Trophoblast cell (in vitro differentiated cells and primary cell): Measurements from ENCODE around the gene ACOT7.

ENCODE experiments used
- DNase-seq, 2 donors: peaks; one replicate each; pipeline ENCODE4 v3.0.0-alpha.2; 2016
- H2AFZ ChIP-seq: 2 replicates; pipeline ENCODE4 v1.6.1; 2013; ENCODE audit warnings: low read length, moderate library complexity, mild to moderate bottlenecking; ENCODE audit not compliant: insufficient read depth, poor library complexity
- H2AK5ac ChIP-seq: 2 replicates; pipeline ENCODE4 v1.6.1; 2013; ENCODE audit warnings: mild to moderate bottlenecking, low read length
- H2BK120ac ChIP-seq: 2 replicates; pipeline ENCODE4 v1.6.1; 2013; ENCODE audit warnings: low read length, mild to moderate bottlenecking, moderate library complexity; ENCODE audit not compliant: insufficient read depth, poor library complexity
- H2BK12ac ChIP-seq: 2 replicates; pipeline ENCODE4 v1.6.1; 2013; ENCODE audit warnings: mild to moderate bottlenecking, low read length, moderate library complexity
- H2BK5ac ChIP-seq: 2 replicates; pipeline ENCODE4 v1.6.1; 2013; ENCODE audit warnings: low read length, low read depth, moderate library complexity, mild to moderate bottlenecking; ENCODE audit not compliant: poor library complexity
- H3K14ac ChIP-seq: 2 replicates; pipeline ENCODE4 v1.6.1; 2013; ENCODE audit warnings: mild to moderate bottlenecking, low read length
- H3K18ac ChIP-seq: 2 replicates; pipeline ENCODE4 v1.6.1; 2013; ENCODE audit warnings: mild to moderate bottlenecking, low read length
- H3K23ac ChIP-seq: 2 replicates; pipeline ENCODE4 v1.6.1; 2013; ENCODE audit warnings: low read length
- H3K27ac ChIP-seq: 2 replicates; pipeline ENCODE4 v1.5.1; 2013; ENCODE audit warnings: low read depth, mild to moderate bottlenecking, inconsistent platforms, low read length, moderate library complexity
- H3K27me3 ChIP-seq: 2 replicates; pipeline ENCODE4 v1.6.1; 2013; ENCODE audit warnings: inconsistent platforms, mild to moderate bottlenecking, low read length, moderate library complexity; ENCODE audit not compliant: insufficient read depth
- H3K36me3 ChIP-seq, 2 experiments: 1 replicate in 1 of 2; 2 replicates in 1 of 2; pipeline ENCODE4 v1.6.1; 2013; ENCODE audit warnings: low read length in 2 of 2, mild to moderate bottlenecking in 2 of 2, moderate library complexity in 1 of 2; ENCODE audit not compliant: insufficient read depth in 2 of 2, control insufficient read depth in 1 of 2
- H3K4ac ChIP-seq: 2 replicates; pipeline ENCODE4 v1.6.1; 2013; ENCODE audit warnings: low read depth, mild to moderate bottlenecking, low read length, moderate library complexity
- H3K4me1 ChIP-seq, 2 experiments: 1 replicate in 1 of 2; 2 replicates in 1 of 2; pipeline ENCODE4 v1.6.1; 2013; ENCODE audit warnings: low read length in 2 of 2, mild to moderate bottlenecking in 2 of 2, moderate library complexity in 1 of 2; ENCODE audit not compliant: insufficient read depth in 2 of 2, control insufficient read depth in 1 of 2
- H3K4me2 ChIP-seq: 2 replicates; pipeline ENCODE4 v1.6.1; 2013; ENCODE audit warnings: inconsistent platforms, mild to moderate bottlenecking, low read length, moderate library complexity
- H3K4me3 ChIP-seq: 2 replicates; pipeline ENCODE4 v1.5.1; 2013; ENCODE audit warnings: mild to moderate bottlenecking, low read depth, low read length, inconsistent platforms
- H3K79me1 ChIP-seq: one replicate; pipeline ENCODE4 v1.6.1; 2013; ENCODE audit warnings: low read length
- H3K79me2 ChIP-seq: 2 replicates; pipeline ENCODE4 v1.6.1; 2013; ENCODE audit warnings: low read length, mild to moderate bottlenecking; ENCODE audit not compliant: control insufficient read depth, insufficient read depth, poor library complexity
- H3K9ac ChIP-seq: 2 replicates; pipeline ENCODE4 v1.6.1; 2013; ENCODE audit warnings: mild to moderate bottlenecking, low read length
- H3K9me3 ChIP-seq: 2 replicates; pipeline ENCODE4 v1.6.1; 2013; ENCODE audit warnings: low read depth, mild to moderate bottlenecking, control low read depth, inconsistent platforms, low read length; ENCODE audit not compliant: insufficient read depth
- H4K12ac ChIP-seq: 2 replicates; pipeline ENCODE4 v1.6.1; 2013; ENCODE audit warnings: low read depth, mild to moderate bottlenecking, low read length, moderate library complexity
- H4K8ac ChIP-seq: 2 replicates; pipeline ENCODE4 v1.6.1; 2013; ENCODE audit warnings: low read depth, mild to moderate bottlenecking, low read length, moderate library complexity
- H4K91ac ChIP-seq: one replicate; pipeline ENCODE4 v1.6.1; 2013; ENCODE audit warnings: low read depth, mild to moderate bottlenecking, low read length, moderate library complexity
- WGBS: extraction: QIAGEN DNeasy Blood & Tissue Kit; methylation state at CpG from one replicate; pipeline ENCODE4 v1.1.7; 2013; ENCODE audit warnings: missing lambda C conversion rate; ENCODE audit not compliant: insufficient read length, insufficient coverage; ENCODE audit errors: extremely low coverage; 5-methylcytosine and 5-hydroxymethylcytosine counted together

Gene ACOT7

DNA sequence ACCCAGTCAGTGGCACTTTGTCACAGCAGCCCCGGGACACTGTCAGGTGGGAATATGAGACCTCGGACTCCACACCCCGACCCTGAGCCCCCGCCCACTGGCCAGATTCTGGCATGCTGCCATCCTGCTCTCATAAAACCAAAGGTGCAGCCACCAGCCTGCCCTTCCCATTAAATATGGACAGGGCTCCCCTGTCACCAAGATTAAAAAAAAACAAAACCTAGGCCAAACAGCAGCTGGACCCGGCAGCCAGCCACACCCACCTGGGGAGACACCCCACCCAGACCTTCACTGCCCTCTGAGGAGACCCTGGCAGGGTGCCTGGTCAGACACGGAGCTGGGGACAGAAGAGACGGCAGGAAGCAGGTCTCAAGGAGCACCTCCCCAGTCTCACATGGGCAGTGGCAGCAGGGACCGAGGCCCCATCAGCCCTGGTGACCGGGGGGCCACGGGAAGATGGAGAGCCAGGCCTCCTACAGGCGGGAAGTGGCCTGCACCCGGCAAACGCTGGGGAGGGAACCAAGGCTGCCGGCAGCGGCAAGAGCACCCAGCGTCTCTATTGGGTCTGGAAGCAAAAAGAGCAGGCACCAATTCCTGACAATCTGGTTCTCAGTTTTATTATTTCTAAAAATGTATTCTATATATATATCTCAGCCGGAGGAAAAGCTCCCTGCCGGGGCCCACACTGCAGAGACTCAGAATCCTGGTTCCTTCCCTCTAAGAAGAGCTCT lies 61.9 kb downstream of the ACOT7 start:
- H4K12ac ChIP-seq = no peak overlapping the region
- H2BK5ac ChIP-seq = no peak overlapping the region
- H3K4me1 ChIP-seq = no peaks in the 10 kb centered on the region
- H2BK12ac ChIP-seq = no peak overlapping the region
- H3K14ac ChIP-seq = no peak overlapping the region
- H2AK5ac ChIP-seq = no peak overlapping the region
- no peak overlapping the region for H3K4me2 ChIP-seq
- H3K4me3 ChIP-seq = no peak overlapping the region
- H3K27ac ChIP-seq = no peak overlapping the region
- H3K9me3 ChIP-seq = no peaks in the 10 kb centered on the region
- H4K91ac ChIP-seq = no peak overlapping the region
- no peak overlapping the region for H3K9ac ChIP-seq
- no peak overlapping the region for H2BK120ac ChIP-seq
- H3K36me3 ChIP-seq = peaks cover 5 to 6% of the 10 kb centered on the region in 2 experiments
- H3K18ac ChIP-seq = no peak overlapping the region
- H2AFZ ChIP-seq = no peak overlapping the region
- no peaks in the 10 kb centered on the region for H3K27me3 ChIP-seq
- no peak overlapping the region for H3K23ac ChIP-seq
- WGBS = no CpG with 5 or more reads among the region's 18 CpGs
- H3K79me2 ChIP-seq = no peaks in the 10 kb centered on the region
- no peaks in the 10 kb centered on the region for H3K79me1 ChIP-seq
- H3K4ac ChIP-seq = no peak overlapping the region
- no peak overlapping the region for H4K8ac ChIP-seq
- DNase-seq = no peak

DNA sequence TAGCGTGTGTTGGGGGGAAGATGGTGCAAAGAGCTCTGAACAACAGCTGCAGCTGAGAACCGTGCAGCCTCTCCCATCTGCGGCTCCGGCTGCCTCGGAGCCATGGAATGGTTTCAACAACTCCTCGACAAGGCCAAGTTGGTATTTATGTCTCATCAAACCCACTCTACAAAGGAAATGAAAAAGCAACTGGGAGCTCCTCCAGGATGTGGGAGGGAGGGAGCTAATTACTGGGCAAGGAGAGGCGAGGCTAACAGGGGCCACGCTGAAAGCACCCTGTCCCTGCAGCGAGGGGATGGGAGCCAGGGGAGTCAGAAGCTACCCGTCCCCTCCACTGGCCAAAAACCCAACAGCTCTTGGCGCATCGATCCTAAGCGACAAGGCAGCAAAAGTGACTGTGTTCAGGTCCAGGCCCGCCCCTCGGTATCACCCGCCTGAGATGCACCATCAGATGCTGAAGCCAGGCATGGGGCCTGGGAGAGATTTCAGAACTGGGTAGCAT lies 63.1 kb downstream of the ACOT7 start:
- Histone ChIP-seq H3K9ac (no peak overlapping the region), H4K8ac (no peak overlapping the region), H3K23ac (no peak overlapping the region), H3K36me3 (peaks cover 5 to 9% of the 10 kb centered on the region in 2 experiments), H2BK5ac (no peak overlapping the region), H3K4me1 (no peaks in the 10 kb centered on the region), H4K12ac (no peak overlapping the region), H2AK5ac (no peak overlapping the region), H3K18ac (no peak overlapping the region), H3K27ac (no peak overlapping the region), H3K27me3 (no peaks in the 10 kb centered on the region), H3K4ac (no peak overlapping the region), H3K4me3 (no peak overlapping the region), H3K79me1 (no peaks in the 10 kb centered on the region), H2AFZ (no peak overlapping the region), H3K79me2 (no peaks in the 10 kb centered on the region), H3K4me2 (no peak overlapping the region), H2BK120ac (no peak overlapping the region), H3K14ac (no peak overlapping the region), H2BK12ac (no peak overlapping the region), H4K91ac (no peak overlapping the region), H3K9me3 (no peaks in the 10 kb centered on the region)
- no peak for DNase-seq
- no CpG with 5 or more reads among the region's 16 CpGs for WGBS

DNA sequence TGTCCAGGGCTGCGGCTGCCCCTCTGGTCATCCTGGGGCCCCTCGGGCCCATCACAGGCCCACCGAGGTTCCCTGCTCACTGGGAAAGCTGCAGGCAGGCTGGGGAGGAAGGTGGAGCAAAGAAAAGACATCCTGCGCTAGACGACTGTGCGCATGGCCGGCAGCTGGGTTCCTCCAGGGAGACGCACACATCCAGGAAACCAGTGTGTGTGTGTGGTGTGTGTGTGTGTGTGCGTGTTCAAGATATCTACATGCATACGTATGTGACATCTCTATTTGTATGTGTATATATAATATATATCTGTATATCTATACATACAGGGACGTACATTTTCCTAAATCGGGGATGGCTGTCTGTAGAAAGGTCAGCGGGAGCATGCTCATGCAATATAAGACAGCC lies 63.7 kb downstream of the ACOT7 start:
- no CpG with 5 or more reads among the region's 13 CpGs for WGBS
- no peaks in the 10 kb centered on the region for H3K79me2 ChIP-seq
- no peaks in the 10 kb centered on the region for H3K4me1 ChIP-seq
- H4K91ac ChIP-seq = no peak overlapping the region
- no peak overlapping the region for H2BK120ac ChIP-seq
- H3K14ac ChIP-seq = no peak overlapping the region
- H3K9ac ChIP-seq = no peak overlapping the region
- H2AFZ ChIP-seq = no peak overlapping the region
- H3K79me1 ChIP-seq = no peaks in the 10 kb centered on the region
- no peak overlapping the region for H3K4ac ChIP-seq
- H2BK5ac ChIP-seq = no peak overlapping the region
- no peak overlapping the region for H3K18ac ChIP-seq
- H3K4me3 ChIP-seq = no peak overlapping the region
- no peak overlapping the region for H3K23ac ChIP-seq
- H3K4me2 ChIP-seq = no peak overlapping the region
- no peak overlapping the region for H4K12ac ChIP-seq
- no peaks in the 10 kb centered on the region for H3K27me3 ChIP-seq
- no peak overlapping the region for H4K8ac ChIP-seq
- H3K27ac ChIP-seq = no peak overlapping the region
- DNase-seq = no peak
- H3K9me3 ChIP-seq = no peaks in the 10 kb centered on the region
- H2BK12ac ChIP-seq = no peak overlapping the region
- peaks cover 5 to 9% of the 10 kb centered on the region in 2 experiments for H3K36me3 ChIP-seq
- no peak overlapping the region for H2AK5ac ChIP-seq

DNA sequence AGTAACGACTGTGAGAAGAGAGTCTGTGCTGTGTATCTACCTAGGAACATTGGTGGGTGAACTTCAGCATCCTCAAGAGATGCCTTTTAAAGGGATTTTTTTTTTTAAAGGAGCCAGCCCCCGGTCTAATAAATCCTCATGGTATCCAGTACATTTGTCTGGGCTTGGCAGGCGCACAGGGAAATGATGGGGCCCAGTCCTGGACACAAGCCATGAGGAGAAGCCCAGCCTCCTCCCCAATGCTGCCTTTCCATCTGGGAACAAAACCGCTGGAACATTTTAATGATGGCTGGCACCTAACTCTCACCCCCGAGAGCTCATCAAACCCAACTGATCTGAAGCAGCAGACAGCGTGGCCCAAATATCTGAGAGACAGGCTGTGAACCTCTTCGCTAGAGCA lies 64.2 kb downstream of the ACOT7 start:
- H3K18ac ChIP-seq = no peak overlapping the region

More for the DNA sequence above, 64.2 kb downstream of the ACOT7 start:
- Histone ChIP-seq H3K4me2 (no peak overlapping the region), H3K4ac (no peak overlapping the region), H3K9ac (no peak overlapping the region), H3K14ac (no peak overlapping the region), H3K4me1 (no peaks in the 10 kb centered on the region), H3K36me3 (peaks cover 5 to 9% of the 10 kb centered on the region in 2 experiments), H4K12ac (no peak overlapping the region), H2BK5ac (no peak overlapping the region), H4K8ac (no peak overlapping the region), H3K27ac (no peak overlapping the region), H3K9me3 (no peaks in the 10 kb centered on the region), H2AK5ac (no peak overlapping the region), H2BK12ac (no peak overlapping the region), H2BK120ac (no peak overlapping the region), H3K23ac (no peak overlapping the region), H3K27me3 (no peaks in the 10 kb centered on the region), H2AFZ (no peak overlapping the region), H3K79me1 (no peaks in the 10 kb centered on the region), H3K79me2 (no peaks in the 10 kb centered on the region), H3K4me3 (no peak overlapping the region), H4K91ac (no peak overlapping the region)
- no peak for DNase-seq
- no CpG with 5 or more reads among the region's 7 CpGs for WGBS
